IMR-90 (cell line): Measurements from ENCODE around the gene KCNF1. TPM values are rescaled to one million over a fixed set of nuclear protein-coding genes. Genes with fewer than 3 reads are reported as not detected.

Experiments
- ATAC-seq: fragments of 200-7000 bp; cut with Tn5 transposase; 2 replicates; pipeline ENCODE4 v1.9.1; 2020; ENCODE audit warnings: low read depth, mild to moderate bottlenecking, moderate library complexity
- BruUV-seq: library from RNA; stranded (reverse); fragments of 400-500 nt; replicated peaks from 2 replicates; lab custom pipeline; 2021; lab: Mats Ljungman, UMichigan
- CTCF ChIA-PET: fragments of 300-600 bp; formaldehyde crosslinking; extraction: SDS; loops from one replicate; lab custom pipeline; 2021; ENCODE audit warnings: antibody characterized with exemption; lab: Yijun Ruan, JAX
- POLR2A ChIA-PET: fragments of 300-600 bp; sonication (Branson Sonifier 250); formaldehyde crosslinking; loops from one replicate; lab custom pipeline; 2022; ENCODE audit warnings: antibody characterized with exemption; ENCODE audit not compliant: unreplicated experiment; lab: Charles Lee
- DNase-seq: peaks from one replicate; pipeline ENCODE4 v3.0.0; 2013
- H2AFZ ChIP-seq: replicated peaks from 2 replicates; pipeline ENCODE3; 2013; ENCODE audit warnings: low read length, mild to moderate bottlenecking; ENCODE audit not compliant: poor library complexity
- H2AK5ac ChIP-seq: 2 replicates; pipeline ENCODE4 v1.6.1; 2013; ENCODE audit warnings: low read depth, low read length, inconsistent platforms
- H2AK9ac ChIP-seq: replicated peaks from 2 replicates; pipeline ENCODE3; 2013; ENCODE audit warnings: mild to moderate bottlenecking, low read depth, low read length, moderate library complexity; ENCODE audit not compliant: poor library complexity
- H2BK120ac ChIP-seq: 2 replicates; pipeline ENCODE4 v1.6.1; 2013; ENCODE audit warnings: low read depth, low read length, inconsistent platforms
- H2BK15ac ChIP-seq: 3 replicates; pipeline ENCODE4 v1.6.1; 2013; ENCODE audit warnings: low read depth, low read length, inconsistent platforms
- H2BK20ac ChIP-seq: 2 replicates; pipeline ENCODE4 v1.6.1; 2013; ENCODE audit warnings: low read depth, mild to moderate bottlenecking, inconsistent platforms, low read length, moderate library complexity
- H2BK5ac ChIP-seq: 2 replicates; pipeline ENCODE4 v1.6.1; 2013; ENCODE audit warnings: mild to moderate bottlenecking, low read depth, low read length, inconsistent platforms; ENCODE audit not compliant: poor library complexity, severe bottlenecking
- H3K14ac ChIP-seq: replicated peaks from 2 replicates; pipeline ENCODE4 v1.6.1; 2013; ENCODE audit warnings: low read depth, low read length, inconsistent platforms
- H3K18ac ChIP-seq: 2 replicates; pipeline ENCODE4 v1.6.1; 2013; ENCODE audit warnings: low read depth, low read length, control low read depth
- H3K23ac ChIP-seq: 2 replicates; pipeline ENCODE4 v1.6.1; 2013; ENCODE audit warnings: low read depth, low read length, inconsistent platforms
- H3K27ac ChIP-seq: 2 replicates; pipeline ENCODE4 v1.5.1; 2013; ENCODE audit warnings: mild to moderate bottlenecking, control low read depth, low read length; ENCODE audit not compliant: insufficient read depth
- H3K27me3 ChIP-seq: 2 replicates; pipeline ENCODE4 v1.6.1; 2013; ENCODE audit warnings: low read length; ENCODE audit not compliant: control insufficient read depth, insufficient read depth
- H3K36me3 ChIP-seq: 2 replicates; pipeline ENCODE4 v1.6.1; 2013; ENCODE audit warnings: low read length, mixed read lengths; ENCODE audit not compliant: control insufficient read depth, insufficient read depth
- H3K4ac ChIP-seq: 2 replicates; pipeline ENCODE4 v1.6.1; 2013; ENCODE audit warnings: low read depth, low read length, inconsistent platforms
- H3K4me1 ChIP-seq: 2 replicates; pipeline ENCODE4 v1.6.1; 2013; ENCODE audit warnings: low read length, mixed read lengths; ENCODE audit not compliant: control insufficient read depth, insufficient read depth
- H3K4me2 ChIP-seq: 2 replicates; pipeline ENCODE4 v1.6.1; 2013; ENCODE audit warnings: low read depth, mild to moderate bottlenecking, control low read depth, low read length, moderate library complexity
- H3K4me3 ChIP-seq: 2 replicates; pipeline ENCODE4 v1.5.1; 2013; ENCODE audit warnings: low read depth, mild to moderate bottlenecking, control low read depth, low read length, moderate library complexity; ENCODE audit not compliant: insufficient read depth
- H3K56ac ChIP-seq: 2 replicates; pipeline ENCODE4 v1.6.1; 2013; ENCODE audit warnings: low read length, inconsistent platforms; ENCODE audit not compliant: insufficient read depth; ENCODE audit errors: extremely low read depth
- H3K79me1 ChIP-seq, 2 experiments: 2 replicates each; pipeline ENCODE4 v1.6.1; 2013; ENCODE audit warnings: low read length in 2 of 2, inconsistent platforms in 1 of 2, low read depth in 1 of 2
- H3K9ac ChIP-seq: 2 replicates; pipeline ENCODE4 v1.6.1; 2013; ENCODE audit warnings: low read depth, low read length, control low read depth
- H3K9me1 ChIP-seq: 2 replicates; pipeline ENCODE4 v1.6.1; 2013; ENCODE audit warnings: low read length, inconsistent platforms; ENCODE audit not compliant: insufficient read depth
- H3K9me3 ChIP-seq: 2 replicates; pipeline ENCODE4 v1.6.1; 2013; ENCODE audit warnings: low read length; ENCODE audit not compliant: control insufficient read depth, insufficient read depth
- H4K20me1 ChIP-seq: 2 replicates; pipeline ENCODE4 v1.6.1; 2013; ENCODE audit warnings: low read length, inconsistent platforms; ENCODE audit not compliant: insufficient read depth
- H4K5ac ChIP-seq: 2 replicates; pipeline ENCODE4 v1.6.1; 2013; ENCODE audit warnings: mild to moderate bottlenecking, low read depth, low read length, control low read depth
- H4K8ac ChIP-seq, 2 experiments: 2 replicates each; pipeline ENCODE4 v1.6.1; 2013; ENCODE audit warnings: low read depth in 2 of 2, low read length in 2 of 2, control low read depth in 1 of 2, inconsistent platforms in 1 of 2
- H4K91ac ChIP-seq: 2 replicates; pipeline ENCODE4 v1.6.1; 2013; ENCODE audit warnings: low read depth, low read length, inconsistent platforms; ENCODE audit not compliant: insufficient read depth
- BHLHE40 ChIP-seq: fragments of 150-350 bp; IDR thresholded peaks from 2 replicates; pipeline ENCODE4 v1.6.1; 2016; ENCODE audit warnings: mild to moderate bottlenecking, low read depth, low read length
- MAZ ChIP-seq: IDR thresholded peaks from 2 replicates; pipeline ENCODE4 v1.6.1; 2012; ENCODE audit warnings: low read depth, mild to moderate bottlenecking, low read length, improper control_type of control experiment, moderate library complexity, borderline replicate concordance
- RCOR1 ChIP-seq: IDR thresholded peaks from 2 replicates; pipeline ENCODE4 v1.6.1; 2012; ENCODE audit warnings: mild to moderate bottlenecking, low read length, improper control_type of control experiment; ENCODE audit not compliant: insufficient replicate concordance
- SMC3 ChIP-seq: fragments of 150-350 bp; IDR thresholded peaks from 2 replicates; pipeline ENCODE4 v1.6.1; 2016; ENCODE audit warnings: low read depth, mild to moderate bottlenecking, antibody characterized with exemption, low read length, moderate library complexity
- WGBS, 2 experiments: methylation state at CpG; one replicate each; pipeline versions ENCODE4 v1.1.5 to v1.1.7; 2013; ENCODE audit warnings: missing lambda C conversion rate in 2 of 2; ENCODE audit not compliant: insufficient read length in 1 of 2; ENCODE audit errors: extremely low coverage in 2 of 2; 5-methylcytosine and 5-hydroxymethylcytosine counted together
- dilution Hi-C: fragments of 300-500 bp; cut with HindIII; formaldehyde crosslinking; loops from one replicate; pipeline ENCODE4 v1.14.3; 2018; ENCODE audit warnings: low sequenced_read_pairs; ENCODE audit not compliant: unreplicated experiment
- in situ Hi-C: fragments of 300-500 bp; cut with MboI; formaldehyde crosslinking; loops from 3 replicates; pipeline ENCODE4 v1.14.3; 2019; ENCODE audit warnings: low sequenced_read_pairs, inconsistent platforms, mixed read lengths
- intact Hi-C: fragments of 100-400 bp; cut with micrococcal nuclease; formaldehyde crosslinking; loops from 2 replicates; pipeline ENCODE4 v1.10.0; 2022
- polyA plus RNA-seq, 3 experiments: library from polyadenylated mRNA; depleted of rRNA; stranded (reverse); fragments of >200 nt; gene quantifications; 2 replicates each; pipeline ENCODE4 v1.2.3, GENCODE V29; 2012; ENCODE audit warnings: low replicate concordance in 1 of 3
- total RNA-seq: library from RNA; depleted of rRNA; stranded (reverse); fragments of >200 nt; gene quantifications from 2 replicates; pipeline ENCODE4 v1.2.3, GENCODE V29; 2012

The KCNF1 gene
- total and polyA plus RNA-seq, 2 of the 4 experiments (the other 2 are of a cell fraction): 0.54 to 1.4 TPM

- TF ChIP-seq MAZ: peak; percentile 88; the same call in 1 of the 2 replicates
- peak; percentile 57 for TF ChIP-seq RCOR1
- TF ChIP-seq SMC3: 0 out of 2 replicates have a peak, but pooled peaks have one; percentile 22
Measured at GRCh38 chr2:10935953-10936942, 24.5 kb downstream of the KCNF1 start (continued).

DNA sequence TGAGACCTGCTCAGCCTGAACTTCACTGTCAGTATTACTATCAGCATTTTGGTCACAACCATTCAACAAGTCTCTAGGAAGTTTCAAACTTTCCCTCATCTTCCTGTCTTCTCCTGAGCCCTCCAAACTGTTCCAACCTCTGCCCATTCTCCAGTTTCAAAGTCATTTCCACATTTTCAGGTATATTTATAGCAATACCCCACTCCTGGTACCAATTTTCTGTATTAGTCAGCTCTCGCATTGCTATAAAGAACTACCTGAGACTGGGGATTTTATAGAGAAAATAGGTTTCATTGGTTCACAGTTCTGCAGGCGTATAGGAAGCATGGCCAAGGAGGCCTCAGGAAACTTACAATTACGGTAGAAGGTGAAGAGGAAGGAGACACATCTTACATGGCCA is 27.3 kb downstream of the KCNF1 start:
- H3K23ac ChIP-seq: no peak overlapping the region
- peaks cover 21% of the 10 kb centered on the region for H3K9me1 ChIP-seq
- WGBS, 2 experiments: no CpG with 5 or more reads among the region's 3 CpGs
- in situ Hi-C loops (no loop called here), intact Hi-C loops (no loop called here), dilution Hi-C loops (no loop called here)
- no peak for TF ChIP-seq BHLHE40
- no peak overlapping the region for H3K56ac ChIP-seq
- no peaks in the 10 kb centered on the region for H4K20me1 ChIP-seq
- H3K4me1 ChIP-seq: peaks cover 23% of the 10 kb centered on the region
- H2BK5ac ChIP-seq: no peak overlapping the region
- no peaks in the 10 kb centered on the region for H3K36me3 ChIP-seq
- no peak overlapping the region for H3K9ac ChIP-seq
- no peak overlapping the region for H3K4me3 ChIP-seq
- no peak overlapping the region for H3K4ac ChIP-seq
- H2BK20ac ChIP-seq: no peak overlapping the region
- no peak overlapping the region for H3K4me2 ChIP-seq
- no peak overlapping the region for H3K14ac ChIP-seq
- peak overlapping the region; percentile 16; the same call in 1 of the 2 replicates for H2BK120ac ChIP-seq
- H2AK5ac ChIP-seq: peak overlapping the region; percentile 27; the same call in 1 of the 2 replicates
- no peak overlapping the region for H2BK15ac ChIP-seq
- ChIA-PET POLR2A (no interaction called here), CTCF (no interaction called here)
- H3K79me1 ChIP-seq: peaks cover 0 to 11% of the 10 kb centered on the region in 2 experiments; a peak in 2 of 4 replicates
- H4K5ac ChIP-seq: no peak overlapping the region
- H4K91ac ChIP-seq: no peak overlapping the region
- no peak overlapping the region for H3K18ac ChIP-seq
- no peak overlapping the region for H3K27ac ChIP-seq
- DNase-seq: no peak
- H3K9me3 ChIP-seq: peaks cover 2% of the 10 kb centered on the region; the same call in 1 of the 2 replicates
- BruUV-seq: no TSS peak
- H2AFZ ChIP-seq: no peak overlapping the region
- no peaks in the 10 kb centered on the region for H3K27me3 ChIP-seq
- no peak overlapping the region for H2AK9ac ChIP-seq
- no peak for ATAC-seq
- H4K8ac ChIP-seq: no peak overlapping the region
